ENCODE results near the gene OBP2A. TPM values are rescaled to one million over a fixed set of nuclear protein-coding genes. Genes with fewer than 3 reads are reported as not detected.

The OBP2A gene
- not detected in 2 replicates for total RNA-seq

GRCh38 chr9:135545646-135546176 is at the start of gene OBP2A:
Gene OBP2A (plus strand): TSS chr9:135546126. CDS start chr9:135546181, 55 bp downstream.

GRCh38 chr9:135500525-135501260 is 45.2 kb upstream of the OBP2A start, which contains the start of gene MRPS2:
Gene MRPS2 (plus strand): TSS chr9:135500682. CDS start chr9:135500711, 29 bp downstream.

GRCh38 chr9:135520916-135521607 is 24.9 kb upstream of the OBP2A start, which contains the start of gene LCN1:
Gene LCN1 (plus strand): TSS chr9:135521440. CDS start chr9:135521498, 58 bp downstream.

GRCh38 chr9:135561391-135562234 is 15.7 kb downstream of the OBP2A start, which contains the start of gene PAEP:
Gene PAEP (plus strand): TSS chr9:135561756.

Other genes with a start within 250 kb of the OBP2A start
- 14.8 and 19.1 TPM in 2 replicates for gene PPP1R26, start 66.3 kb upstream of the OBP2A start, total RNA-seq
- gene MRPS2, start 45.4 kb upstream of the OBP2A start, total RNA-seq, result 18.9 and 20.5 TPM in 2 replicates
- gene LCN1, start 24.7 kb upstream of the OBP2A start, total RNA-seq, result 0.66 TPM in 1 of 2 replicates, not detected in the other
- gene PAEP, start 15.6 kb downstream of the OBP2A start, total RNA-seq, result not detected in 2 replicates
- not detected in 2 replicates for gene GLT6D1, start 93.4 kb downstream of the OBP2A start, total RNA-seq
- gene LCN9, start 117.2 kb downstream of the OBP2A start, total RNA-seq, result not detected in 2 replicates
- 0.09 TPM in 1 of 2 replicates, not detected in the other for gene SOHLH1, start 153.4 kb downstream of the OBP2A start, total RNA-seq
- gene KCNT1, start 156.1 kb downstream of the OBP2A start, total RNA-seq, result under 0.01 and 0.09 TPM in 2 replicates

Data from endothelial cell of coronary artery (primary cell).